ENCODE data around the gene FRMD5.

GRCh38 chr15:44208956-44209355 lies 13.9 kb upstream of the FRMD5 start:
- TF ChIP-seq CTCF (IDR thresholded peaks at IDR 0.05) (no peak), ZFX (IDR thresholded peaks at IDR 0.05; ENCODE audit: borderline replicate concordance) (no peak)
